Measurements from ENCODE around the gene MAD1L1. TPM values are rescaled to one million over a fixed set of nuclear protein-coding genes. Genes with fewer than 3 reads are reported as not detected.
"Not testable (repeated sequence)": the region's sequence is repeated elsewhere in the genome, so short reads cannot be mapped to it uniquely, and the experiment has no call there.

The MAD1L1 gene
- total RNA-seq, 4 donors from 2014 or later: 22.3 to 56.6 (median 35.0) TPM

GRCh38 chr7:1823376-1824150 is 409.2 kb downstream of the MAD1L1 start:
- Histone ChIP-seq H3K27ac (no peak overlapping the region), H3K36me3 (no peaks in the 10 kb centered on the region), H3K4me1 (no peaks in the 10 kb centered on the region), H3K4me3 (no peak overlapping the region), H3K9me3 (no peaks in the 10 kb centered on the region), H3K27me3 (no peaks in the 10 kb centered on the region)
- ATAC-seq: no peak
- 90% methylated on average over 9 of the region's 24 CpGs; no CpG with 5 or more reads in 1 of the 2 donors for WGBS, 2 donors (ENCODE audit: low coverage in 1 of 2)
- TF ChIP-seq CTCF (IDR thresholded peaks at IDR 0.05) (no peak), POLR2AphosphoS5 (IDR thresholded peaks at IDR 0.05) (no peak), EP300 (IDR thresholded peaks at IDR 0.05) (no peak), POLR2A (IDR thresholded peaks at IDR 0.05) (no peak)

GRCh38 chr7:1819259-1819841 is 413.4 kb downstream of the MAD1L1 start:
- TF ChIP-seq POLR2AphosphoS5 (IDR thresholded peaks at IDR 0.05): no peak
- TF ChIP-seq CTCF (IDR thresholded peaks at IDR 0.05): no peak
- no peak for TF ChIP-seq POLR2A (IDR thresholded peaks at IDR 0.05)
- TF ChIP-seq EP300 (IDR thresholded peaks at IDR 0.05): no peak
- Histone ChIP-seq H3K9me3 (no peaks in the 10 kb centered on the region), H3K27ac (no peak overlapping the region), H3K4me3 (no peak overlapping the region), H3K27me3 (no peaks in the 10 kb centered on the region), H3K4me1 (no peaks in the 10 kb centered on the region), H3K36me3 (peaks cover 0 to 16% of the 10 kb centered on the region in 2 donors)
- WGBS, 2 donors (ENCODE audit: low coverage in 1 of 2): 80 to 86% methylated on average over 2 to 9 of the region's 26 CpGs
- ATAC-seq: no peak

GRCh38 chr7:1818575-1819258 is 414.0 kb downstream of the MAD1L1 start:
- 71 to 93% methylated on average over 7 to 11 of the region's 28 CpGs for WGBS, 2 donors (ENCODE audit: low coverage in 1 of 2)
- no peak for TF ChIP-seq CTCF (IDR thresholded peaks at IDR 0.05)
- TF ChIP-seq EP300 (IDR thresholded peaks at IDR 0.05): no peak
- no peak for TF ChIP-seq POLR2A (IDR thresholded peaks at IDR 0.05)
- TF ChIP-seq POLR2AphosphoS5 (IDR thresholded peaks at IDR 0.05): no peak
- Histone ChIP-seq H3K36me3 (peaks cover 0 to 21% of the 10 kb centered on the region in 2 donors), H3K27ac (no peak overlapping the region), H3K4me3 (no peak overlapping the region), H3K9me3 (no peaks in the 10 kb centered on the region), H3K27me3 (no peaks in the 10 kb centered on the region), H3K4me1 (no peaks in the 10 kb centered on the region)
- no peak for ATAC-seq

GRCh38 chr7:1817061-1817712 is 415.6 kb downstream of the MAD1L1 start:
- Histone ChIP-seq H3K27me3 (no peaks in the 10 kb centered on the region), H3K4me3 (no peak overlapping the region), H3K4me1 (peaks cover 0 to 10% (median 0%) of the 10 kb centered on the region in 3 donors), H3K36me3 (peaks cover 0 to 21% of the 10 kb centered on the region in 2 donors), H3K27ac (no peak overlapping the region), H3K9me3 (no peaks in the 10 kb centered on the region)
- ATAC-seq: no peak
- WGBS, 2 donors (ENCODE audit: low coverage in 1 of 2): 89 to 97% methylated on average over 11 to 19 of the region's 57 CpGs
- no peak for TF ChIP-seq CTCF (IDR thresholded peaks at IDR 0.05)

GRCh38 chr7:1816451-1816850 is 416.3 kb downstream of the MAD1L1 start:
- peaks cover 0 to 17% (median 0%) of the 10 kb centered on the region in 3 donors for H3K4me1 ChIP-seq
- not testable (repeated sequence) for H3K9me3 ChIP-seq, H3K27ac ChIP-seq, H3K4me3 ChIP-seq, ATAC-seq, H3K27me3 ChIP-seq
- no CpG with 5 or more reads among the region's 7 CpGs for WGBS, 2 donors (ENCODE audit: low coverage in 1 of 2)
- peaks cover 0 to 21% of the 10 kb centered on the region in 2 donors for H3K36me3 ChIP-seq

GRCh38 chr7:1815551-1816281 is 417.0 kb downstream of the MAD1L1 start:
- not testable (repeated sequence) for H3K4me3 ChIP-seq, H3K27me3 ChIP-seq, H3K9me3 ChIP-seq, H3K27ac ChIP-seq, ATAC-seq
- Histone ChIP-seq H3K4me1 (peaks cover 0 to 25% (median 0%) of the 10 kb centered on the region in 3 donors), H3K36me3 (peaks cover 0 to 21% of the 10 kb centered on the region in 2 donors)
- 94% methylated on average over 14 of the region's 36 CpGs; no CpG with 5 or more reads in 1 of the 2 donors for WGBS, 2 donors (ENCODE audit: low coverage in 1 of 2)
